Gastroesophageal sphincter (tissue), 4 donors: Measurements from ENCODE around the gene TMEM191B. TPM values are rescaled to one million over a fixed set of nuclear protein-coding genes. Genes with fewer than 3 reads are reported as not detected.
"Not testable (repeated sequence)": the region's sequence is repeated elsewhere in the genome, so short reads cannot be mapped to it uniquely, and the experiment has no call there.

Source experiments
- ATAC-seq: fragments of 150-250 bp; one replicate; pipeline ENCODE4 v1.9.1; 2016; ENCODE audit warnings: mild to moderate bottlenecking, moderate library complexity
- H3K27ac ChIP-seq, 4 donors: fragments of 200-600 bp; sonication (generic) in 3 of 4; 1 replicate in 3 of 4; 2 replicates in 1 of 4; pipeline ENCODE4 v1.5.1; 2016 to 2019
- H3K27me3 ChIP-seq: fragments of 200-600 bp; sonication (generic); one replicate; pipeline ENCODE4 v1.5.1; 2019
- H3K36me3 ChIP-seq, 2 donors: fragments of 200-600 bp; sonication (generic); one replicate each; pipeline ENCODE4 v1.5.1; 2019; ENCODE audit warnings: control low read depth in 1 of 2
- H3K4me1 ChIP-seq, 3 donors: fragments of 200-600 bp; sonication (generic); 1 replicate in 2 of 3; 2 replicates in 1 of 3; pipeline ENCODE4 v1.5.1; 2016 to 2019; ENCODE audit warnings: control low read depth in 2 of 3
- H3K4me3 ChIP-seq, 2 donors: fragments of 200-600 bp; sonication (generic); one replicate each; pipeline ENCODE4 v1.5.1; 2019; ENCODE audit warnings: mild to moderate bottlenecking in 1 of 2, moderate library complexity in 1 of 2
- H3K9me3 ChIP-seq, 3 donors: fragments of 200-600 bp; sonication (generic); one replicate each; pipeline ENCODE4 v1.5.1; 2017 to 2019; ENCODE audit warnings: control low read depth in 2 of 3
- WGBS, 2 donors: methylation state at CpG; one replicate each; pipeline ENCODE4 v1.1.5; 2018; ENCODE audit warnings: low coverage in 1 of 2; 5-methylcytosine and 5-hydroxymethylcytosine counted together
- total RNA-seq, 4 donors: library from RNA; depleted of rRNA; stranded (reverse); fragments of >200 nt; gene quantifications; one replicate each; pipeline ENCODE4 v1.1.0, GENCODE V29; 2016

Gene TMEM191B
- 1 to 10 TPM in 2 of 4 donors, not detected in 2; 1.3 to 3.8 TPM for total RNA-seq

DNA sequence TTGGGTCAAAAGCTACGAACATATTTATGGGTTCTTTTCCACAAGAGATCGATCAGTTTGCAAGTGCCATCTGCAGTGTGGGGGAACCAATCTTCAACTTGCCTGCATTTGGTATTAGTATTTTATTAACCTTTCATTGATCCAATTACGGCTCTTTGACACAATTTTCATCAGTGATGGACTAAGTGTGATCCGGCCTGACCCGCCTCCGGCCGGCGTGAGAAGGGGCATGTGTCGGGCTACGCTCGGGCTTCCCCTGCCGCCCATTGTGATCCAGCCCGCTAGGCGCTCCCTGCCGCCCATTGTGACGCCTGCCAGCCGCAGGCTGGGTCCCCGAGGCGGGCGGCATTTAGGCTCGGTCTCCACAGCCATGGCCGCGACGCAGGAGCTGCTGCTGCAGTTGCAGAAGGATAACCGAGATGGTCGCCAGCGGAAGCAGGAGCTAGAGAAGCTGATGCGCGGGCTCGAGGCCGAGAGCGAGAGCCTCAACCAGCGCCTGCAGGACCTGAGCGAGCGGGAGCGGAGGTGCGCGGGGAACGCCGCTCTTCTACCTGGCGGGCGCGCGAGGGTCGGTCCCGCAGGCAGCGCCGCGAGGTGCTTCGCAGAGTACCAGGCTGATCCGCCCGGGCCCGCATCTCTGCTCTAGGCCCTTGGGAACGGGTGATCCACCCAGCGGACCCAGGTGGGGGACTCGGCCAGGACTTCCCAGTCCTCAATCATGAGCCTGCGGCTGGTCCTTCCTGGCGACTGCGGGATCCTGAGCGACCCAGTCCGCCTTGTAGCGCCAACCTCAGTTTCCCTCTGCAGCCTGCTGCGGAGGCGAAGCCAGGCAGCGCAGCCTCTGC is at the start of gene TMEM191B:
TMEM191B (plus strand) TSS at position 51 of the 845 bp plus-strand sequence; CDS start at position 230, 179 bp downstream.
- not testable (repeated sequence) for H3K27me3 ChIP-seq, H3K9me3 ChIP-seq, H3K4me1 ChIP-seq, H3K36me3 ChIP-seq
- Histone ChIP-seq H3K4me3 (peak within 1 kb of the TSS in 1 of 2 donors; percentile 36), H3K27ac (peak within 1 kb of the TSS in 1 of 4 donors; percentile 73)
- peak; percentile 14 for ATAC-seq
- no CpG with 5 or more reads among the region's 65 CpGs for WGBS, 2 donors

DNA sequence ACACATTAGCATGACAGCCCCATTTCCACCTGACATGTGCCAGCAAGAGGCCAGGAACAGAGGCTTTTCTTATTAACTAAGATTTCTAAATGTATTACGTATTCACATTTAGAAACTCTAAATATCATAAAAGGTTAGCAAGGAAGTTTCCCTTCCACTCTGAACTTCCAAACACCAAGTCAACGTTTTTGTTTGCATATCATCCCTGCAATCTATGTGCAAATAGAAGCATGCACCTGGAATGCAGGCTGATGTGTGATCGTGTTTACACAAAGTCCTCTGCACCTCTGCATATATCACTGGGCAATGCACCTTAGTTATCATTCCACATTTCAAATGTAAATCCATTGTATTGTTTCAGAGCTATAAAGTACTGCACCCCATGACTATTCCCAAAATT is 31.4 kb upstream of the TMEM191B start:
- H3K4me3 ChIP-seq, H3K9me3 ChIP-seq, H3K27me3 ChIP-seq, H3K27ac ChIP-seq, H3K4me1 ChIP-seq, H3K36me3 ChIP-seq, ATAC-seq: not testable (repeated sequence)
- WGBS, 2 donors, result no CpG with 5 or more reads among the region's 3 CpGs

DNA sequence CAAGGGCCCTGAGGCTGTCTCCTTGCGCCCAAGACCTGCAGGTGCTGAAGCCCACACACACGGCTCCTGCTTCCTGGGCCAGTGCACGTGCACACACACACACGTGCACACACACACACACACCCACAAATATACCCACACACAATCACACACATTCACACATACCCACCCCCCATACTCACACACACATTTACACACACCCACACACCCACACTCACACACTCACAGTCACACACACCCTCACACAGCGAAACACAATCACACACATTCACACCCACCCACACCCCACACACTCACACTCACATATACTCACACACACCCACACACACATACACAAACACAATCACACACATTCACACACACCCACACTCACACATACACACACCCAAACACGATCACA is 16.3 kb upstream of the TMEM191B start:
- WGBS, 2 donors, result 55% methylated on average over 3 of the region's 6 CpGs; no CpG with 5 or more reads in 1 of the 2 donors
- not testable (repeated sequence) for H3K4me1 ChIP-seq, H3K9me3 ChIP-seq, H3K4me3 ChIP-seq, H3K27me3 ChIP-seq, ATAC-seq, H3K27ac ChIP-seq, H3K36me3 ChIP-seq

DNA sequence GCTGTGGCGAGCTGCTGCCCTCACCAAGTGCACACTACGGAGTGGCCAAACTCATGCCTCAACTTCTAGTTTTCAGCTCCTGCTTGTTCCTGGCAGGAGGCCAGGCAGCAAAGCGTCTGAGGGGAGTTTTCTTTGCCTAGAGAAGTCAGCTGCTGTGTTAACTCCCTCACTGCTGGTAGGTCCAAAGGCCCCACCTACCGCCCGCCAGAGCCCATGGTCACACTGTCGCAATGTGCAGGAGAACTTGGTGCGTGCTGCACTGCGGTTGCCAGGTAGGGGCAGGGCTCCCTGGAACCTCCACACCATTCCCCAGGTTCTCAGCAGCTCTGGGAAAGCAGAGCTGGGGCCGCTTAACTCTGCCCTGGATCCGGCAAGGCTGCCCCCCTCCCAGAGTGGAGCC is 15.2 kb upstream of the TMEM191B start:
- WGBS, 2 donors, result no CpG with 5 or more reads among the region's 10 CpGs
- ATAC-seq, result not testable (repeated sequence)

DNA sequence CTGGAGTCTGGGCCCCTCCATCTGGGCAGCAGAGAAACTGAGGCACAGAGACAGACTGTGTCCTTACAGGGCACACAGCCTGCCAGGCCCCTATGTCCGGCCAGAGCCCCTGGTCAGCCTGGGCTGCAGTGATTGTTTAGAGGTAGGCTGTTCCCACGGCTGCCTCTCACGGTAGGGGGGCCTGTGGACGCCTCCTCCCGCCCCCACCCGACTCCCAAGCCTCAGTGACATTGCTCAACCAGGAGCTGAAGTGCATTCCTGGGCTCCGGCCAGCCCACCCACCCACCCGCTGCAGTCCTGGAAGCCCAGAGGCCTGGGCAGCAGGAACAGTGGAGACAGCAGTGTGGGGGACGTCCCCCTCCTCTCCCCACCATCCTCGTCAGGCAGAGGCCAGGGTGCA is 14.1 kb upstream of the TMEM191B start:
- H3K4me1 ChIP-seq, ATAC-seq, H3K4me3 ChIP-seq, H3K36me3 ChIP-seq, H3K27ac ChIP-seq, H3K27me3 ChIP-seq, H3K9me3 ChIP-seq: not testable (repeated sequence)
- no CpG with 5 or more reads among the region's 10 CpGs for WGBS, 2 donors

More for the DNA sequence above, 15.2 kb upstream of the TMEM191B start:
- H3K27me3 ChIP-seq, H3K27ac ChIP-seq, H3K36me3 ChIP-seq, H3K9me3 ChIP-seq, H3K4me1 ChIP-seq, H3K4me3 ChIP-seq: not testable (repeated sequence)

DNA sequence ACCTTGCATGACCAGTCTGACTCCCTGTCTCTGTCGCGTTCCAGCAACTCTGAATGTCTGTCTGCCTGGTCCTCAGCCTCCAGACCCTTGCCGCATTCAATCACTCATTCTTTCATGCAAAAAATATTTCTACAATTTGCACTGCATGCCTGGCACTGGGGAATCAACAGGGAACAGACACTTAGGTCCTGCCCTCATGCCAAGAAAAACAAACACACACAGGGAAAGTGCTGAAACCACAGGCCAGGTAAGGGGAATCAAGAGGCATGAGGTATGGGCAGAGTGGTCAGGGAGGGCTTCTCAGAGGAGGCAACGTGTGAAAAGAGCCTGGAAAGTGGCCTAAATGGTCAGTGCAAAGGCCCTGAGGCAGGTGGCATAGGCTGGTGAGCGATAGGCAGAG is 9.5 kb upstream of the TMEM191B start, which contains the start of gene GGTLC3:
GGTLC3 (minus strand) TSS at position 101 of the 400 bp plus-strand sequence. CDS start 264 bp downstream, outside the sequence.
- not testable (repeated sequence) for H3K36me3 ChIP-seq, ATAC-seq, H3K27ac ChIP-seq, H3K4me1 ChIP-seq, H3K4me3 ChIP-seq, H3K27me3 ChIP-seq, H3K9me3 ChIP-seq
- no CpG with 5 or more reads among the region's 5 CpGs for WGBS, 2 donors

DNA sequence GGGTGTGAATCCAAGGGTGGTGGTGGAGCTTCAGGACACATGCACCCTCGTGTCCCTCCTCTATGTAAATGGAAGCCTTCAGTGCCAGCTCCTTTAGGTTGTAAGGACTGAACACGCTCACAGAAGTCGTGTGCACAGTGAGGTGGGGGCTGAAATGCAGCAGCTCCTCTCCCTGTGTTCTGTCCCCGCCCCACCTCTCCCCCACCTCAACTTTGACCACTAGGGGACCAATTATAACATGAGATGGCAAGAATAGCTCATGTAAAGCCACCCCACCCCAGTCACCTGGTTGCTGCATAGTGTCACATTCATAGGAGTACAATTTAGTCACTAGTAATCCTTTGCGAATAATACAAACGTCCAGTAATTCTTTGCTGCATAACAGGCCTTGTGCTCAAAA is 4.8 kb upstream of the TMEM191B start:
- not testable (repeated sequence) for H3K9me3 ChIP-seq, H3K36me3 ChIP-seq, H3K4me3 ChIP-seq, H3K4me1 ChIP-seq, H3K27me3 ChIP-seq, H3K27ac ChIP-seq, ATAC-seq
- WGBS, 2 donors, result no CpG with 5 or more reads among the region's 6 CpGs

DNA sequence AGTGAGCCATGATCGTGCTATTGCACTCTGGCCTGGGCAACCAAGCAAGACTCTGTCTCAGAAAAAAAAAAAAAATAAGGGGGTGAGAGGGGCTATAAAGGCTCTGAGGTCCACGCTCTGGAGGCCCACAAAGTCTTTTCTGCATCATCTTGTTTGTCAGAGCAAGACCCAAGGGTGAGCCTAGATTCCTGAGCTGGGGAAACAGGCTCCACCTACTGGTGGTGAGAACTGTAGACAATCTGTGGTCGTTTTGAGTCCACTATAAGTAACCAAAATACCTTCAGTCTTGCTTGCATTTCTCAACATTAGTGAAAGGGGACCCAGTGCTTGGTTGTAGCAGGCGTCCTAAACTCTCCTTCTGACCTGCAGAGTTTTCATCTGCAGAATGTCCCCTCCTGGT is 4.3 kb upstream of the TMEM191B start:
- not testable (repeated sequence) for H3K9me3 ChIP-seq, H3K36me3 ChIP-seq, H3K4me1 ChIP-seq, H3K27ac ChIP-seq, H3K4me3 ChIP-seq, H3K27me3 ChIP-seq, ATAC-seq
- no CpG with 5 or more reads among the region's 4 CpGs for WGBS, 2 donors

DNA sequence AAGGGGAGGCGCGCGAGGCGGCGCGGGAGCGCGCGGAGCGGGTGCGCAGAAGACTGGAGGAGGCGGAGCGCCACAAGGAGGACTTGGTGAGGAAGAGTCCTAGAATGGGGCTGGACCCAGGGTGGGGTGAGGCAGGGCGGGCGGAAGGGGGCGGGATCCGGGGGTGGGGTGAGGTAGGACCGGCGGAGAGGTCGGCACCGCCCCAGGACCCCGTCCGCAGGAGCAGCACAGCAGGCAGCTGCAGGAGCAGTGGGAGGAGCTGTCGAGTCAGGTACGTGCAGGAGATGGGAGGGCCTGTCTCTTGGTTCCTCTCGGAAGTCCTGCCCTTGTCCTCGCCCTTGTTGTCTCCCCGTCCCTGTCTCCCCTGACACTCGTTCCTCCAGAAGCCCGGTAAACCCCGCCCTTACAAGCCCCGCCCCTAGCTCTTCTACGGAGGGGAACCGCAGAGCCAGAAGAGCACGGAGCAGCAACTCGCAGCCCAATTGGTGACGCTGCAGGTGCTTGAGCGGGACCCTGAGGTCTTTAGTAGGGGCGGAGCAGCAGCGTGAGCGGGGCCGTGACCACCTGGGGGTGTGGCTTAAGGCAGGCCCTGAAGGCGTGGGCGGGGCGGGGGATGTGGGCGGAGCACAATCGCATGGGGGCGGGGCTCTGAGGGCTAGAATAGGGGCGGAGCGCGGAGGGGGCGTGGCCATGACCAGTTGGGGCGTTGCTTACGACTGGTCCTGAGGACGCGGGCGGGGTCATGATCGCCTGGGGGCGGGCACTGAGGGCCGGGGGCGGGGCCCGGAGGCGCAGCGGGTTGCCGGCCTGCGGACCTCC is 1.2 kb downstream of the TMEM191B start:
- H3K36me3 ChIP-seq, H3K27me3 ChIP-seq, H3K9me3 ChIP-seq, H3K4me1 ChIP-seq: not testable (repeated sequence)
- peak overlapping the region in 1 of 4 donors; percentile 73 for H3K27ac ChIP-seq
- no CpG with 5 or more reads among the region's 66 CpGs for WGBS, 2 donors
- peak; percentile 90 for ATAC-seq
- H3K4me3 ChIP-seq, result peak overlapping the region in 1 of 2 donors; percentile 36

DNA sequence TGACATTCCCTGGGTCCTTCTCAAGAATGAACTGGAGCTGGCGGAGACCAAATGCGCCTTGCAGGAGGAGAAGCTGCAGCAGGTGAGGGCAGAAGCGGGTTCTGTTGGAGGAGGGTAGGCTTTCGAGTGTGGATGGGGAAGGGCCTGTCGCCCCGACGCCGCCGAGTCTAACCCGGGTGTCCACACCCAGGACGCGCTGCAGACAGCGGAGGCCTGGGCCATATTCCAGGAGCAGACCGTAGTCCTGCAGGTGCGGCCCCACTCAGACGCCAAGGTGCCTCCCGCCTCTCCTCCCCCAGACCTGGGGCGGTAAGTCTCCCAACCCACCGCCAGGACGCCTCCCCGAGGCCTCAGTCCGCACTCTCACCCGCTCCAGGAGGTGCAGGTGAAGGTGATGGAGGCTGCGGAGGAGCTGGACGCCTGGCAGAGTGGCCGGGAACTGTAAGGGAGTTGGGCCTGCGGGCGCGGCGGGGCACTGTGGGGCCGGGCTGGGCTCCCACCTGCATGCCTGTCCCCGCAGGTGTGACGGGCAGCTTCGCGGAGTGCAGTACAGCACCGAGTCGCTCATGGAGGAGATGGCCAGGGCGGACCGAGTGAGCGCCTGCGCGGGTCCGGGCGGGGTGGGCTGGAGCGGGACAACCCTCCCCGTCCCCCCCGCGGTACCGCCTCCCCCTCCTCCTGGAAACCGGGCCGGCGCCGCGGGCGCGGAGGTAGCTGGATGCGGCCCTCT is 2.0 kb downstream of the TMEM191B start:
- H3K4me1 ChIP-seq, H3K36me3 ChIP-seq, H3K9me3 ChIP-seq, ATAC-seq, H3K27ac ChIP-seq, H3K4me3 ChIP-seq, H3K27me3 ChIP-seq: not testable (repeated sequence)
- WGBS, 2 donors, result no CpG with 5 or more reads among the region's 57 CpGs

DNA sequence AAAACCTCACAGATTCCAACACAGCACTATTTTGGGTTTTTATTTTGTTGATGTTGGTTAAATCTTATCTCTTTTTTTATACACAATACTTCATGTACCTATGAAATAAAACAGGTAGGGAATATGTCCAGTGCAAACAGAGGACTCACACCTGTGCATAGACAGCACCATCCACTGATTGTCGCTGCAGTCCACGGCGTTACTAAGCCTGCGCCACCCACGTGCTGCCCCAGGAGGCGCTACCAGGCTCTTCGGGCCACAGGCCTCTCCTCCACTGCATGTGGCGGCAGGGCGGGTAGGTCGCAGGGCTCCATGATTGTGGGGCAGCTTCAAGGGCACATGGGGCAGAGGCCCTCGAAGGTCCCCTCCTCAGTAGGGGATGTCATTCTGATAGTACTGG is 6.0 kb downstream of the TMEM191B start:
- WGBS, 2 donors, result no CpG with 5 or more reads among the region's 11 CpGs
- H3K27me3 ChIP-seq, result not testable (repeated sequence)

DNA sequence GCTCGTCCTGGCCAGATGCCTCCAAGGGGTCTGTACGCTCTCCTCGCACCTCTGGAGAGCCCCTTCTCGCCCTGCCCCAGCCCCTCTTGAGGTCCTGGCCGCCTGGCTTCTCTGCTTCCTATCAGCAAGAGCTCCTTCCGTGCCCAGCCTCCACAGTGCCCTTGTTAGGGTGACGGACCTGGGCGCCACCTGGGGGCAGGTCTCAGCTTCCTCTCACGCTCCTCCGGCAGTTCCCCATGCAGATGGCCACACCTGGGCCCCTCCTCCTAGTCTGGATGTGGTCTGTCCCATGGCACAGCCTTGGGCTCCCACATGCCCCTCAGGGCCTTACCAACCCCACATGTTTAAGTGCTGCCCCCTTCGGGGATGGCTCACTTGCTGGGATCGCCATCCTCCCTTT is 6.7 kb downstream of the TMEM191B start:
- ATAC-seq, result not testable (repeated sequence)

More for the DNA sequence above, 6.0 kb downstream of the TMEM191B start:
- ATAC-seq, H3K27ac ChIP-seq, H3K9me3 ChIP-seq, H3K4me1 ChIP-seq, H3K36me3 ChIP-seq, H3K4me3 ChIP-seq: not testable (repeated sequence)

DNA sequence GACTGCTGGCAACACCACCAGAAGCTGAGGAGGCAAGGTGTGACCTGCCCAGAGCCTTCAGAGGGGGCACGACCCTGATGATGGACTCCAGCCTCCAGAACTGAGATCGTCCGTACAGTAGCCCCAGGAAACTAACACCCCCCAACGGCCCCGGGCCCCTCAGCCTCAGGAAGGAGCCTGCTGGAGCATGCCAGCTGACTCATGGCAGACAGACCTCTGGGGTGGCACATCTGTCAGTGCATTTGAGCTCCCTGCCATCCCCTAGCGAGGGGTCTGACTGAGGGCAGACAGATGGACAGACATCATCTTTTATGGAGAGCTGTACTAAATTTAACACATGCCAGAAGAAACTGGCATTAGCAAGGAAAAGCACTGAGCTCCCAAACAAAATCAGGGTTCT is 12.4 kb downstream of the TMEM191B start:
- H3K4me1 ChIP-seq, H3K9me3 ChIP-seq, H3K27me3 ChIP-seq, H3K4me3 ChIP-seq, H3K36me3 ChIP-seq, H3K27ac ChIP-seq, ATAC-seq: not testable (repeated sequence)
- WGBS, 2 donors, result no CpG with 5 or more reads among the region's 6 CpGs

More for the DNA sequence above, 6.7 kb downstream of the TMEM191B start:
- H3K9me3 ChIP-seq, H3K27ac ChIP-seq, H3K36me3 ChIP-seq, H3K27me3 ChIP-seq, H3K4me3 ChIP-seq, H3K4me1 ChIP-seq: not testable (repeated sequence)
- no CpG with 5 or more reads among the region's 12 CpGs for WGBS, 2 donors
